ENCODE results near the gene TTC6.

DNA sequence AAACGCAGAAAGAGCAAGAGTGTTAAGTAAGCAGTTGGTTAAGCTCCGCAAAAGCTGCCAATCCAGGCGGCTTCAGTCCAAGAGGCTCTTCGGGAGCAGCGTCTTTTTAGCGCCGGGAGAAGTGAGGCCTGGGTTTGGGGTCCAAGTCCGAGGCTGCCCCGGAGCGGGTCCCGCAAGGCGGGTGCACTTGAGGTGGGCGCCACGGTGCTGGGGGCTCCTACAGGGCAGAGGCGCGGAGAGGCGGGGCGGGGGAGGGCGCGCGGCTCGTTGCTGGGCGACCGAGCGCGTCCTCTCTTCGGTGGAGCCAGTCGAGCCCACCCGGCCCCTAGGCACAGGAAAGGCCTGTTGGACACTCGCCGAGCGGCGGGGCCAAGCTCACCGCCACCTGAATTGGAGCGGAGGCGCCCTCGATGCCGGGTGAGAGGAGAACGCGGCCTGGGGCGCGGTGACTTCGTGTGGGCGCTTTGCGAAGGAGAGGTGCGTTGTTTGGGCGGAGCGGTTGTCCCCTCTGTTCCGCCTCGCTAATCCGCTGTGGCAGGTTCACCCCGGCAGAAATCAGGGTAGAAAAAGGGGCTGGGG lies 15.6 kb downstream of the TTC6 start:
- TF ChIP-seq, protein P1, sequence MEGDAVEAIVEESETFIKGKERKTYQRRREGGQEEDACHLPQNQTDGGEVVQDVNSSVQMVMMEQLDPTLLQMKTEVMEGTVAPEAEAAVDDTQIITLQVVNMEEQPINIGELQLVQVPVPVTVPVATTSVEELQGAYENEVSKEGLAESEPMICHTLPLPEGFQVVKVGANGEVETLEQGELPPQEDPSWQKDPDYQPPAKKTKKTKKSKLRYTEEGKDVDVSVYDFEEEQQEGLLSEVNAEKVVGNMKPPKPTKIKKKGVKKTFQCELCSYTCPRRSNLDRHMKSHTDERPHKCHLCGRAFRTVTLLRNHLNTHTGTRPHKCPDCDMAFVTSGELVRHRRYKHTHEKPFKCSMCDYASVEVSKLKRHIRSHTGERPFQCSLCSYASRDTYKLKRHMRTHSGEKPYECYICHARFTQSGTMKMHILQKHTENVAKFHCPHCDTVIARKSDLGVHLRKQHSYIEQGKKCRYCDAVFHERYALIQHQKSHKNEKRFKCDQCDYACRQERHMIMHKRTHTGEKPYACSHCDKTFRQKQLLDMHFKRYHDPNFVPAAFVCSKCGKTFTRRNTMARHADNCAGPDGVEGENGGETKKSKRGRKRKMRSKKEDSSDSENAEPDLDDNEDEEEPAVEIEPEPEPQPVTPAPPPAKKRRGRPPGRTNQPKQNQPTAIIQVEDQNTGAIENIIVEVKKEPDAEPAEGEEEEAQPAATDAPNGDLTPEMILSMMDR (IDR thresholded peaks at IDR 0.05; ENCODE audit: poor library complexity, severe bottlenecking) = no peak
- TF ChIP-seq, protein P2, sequence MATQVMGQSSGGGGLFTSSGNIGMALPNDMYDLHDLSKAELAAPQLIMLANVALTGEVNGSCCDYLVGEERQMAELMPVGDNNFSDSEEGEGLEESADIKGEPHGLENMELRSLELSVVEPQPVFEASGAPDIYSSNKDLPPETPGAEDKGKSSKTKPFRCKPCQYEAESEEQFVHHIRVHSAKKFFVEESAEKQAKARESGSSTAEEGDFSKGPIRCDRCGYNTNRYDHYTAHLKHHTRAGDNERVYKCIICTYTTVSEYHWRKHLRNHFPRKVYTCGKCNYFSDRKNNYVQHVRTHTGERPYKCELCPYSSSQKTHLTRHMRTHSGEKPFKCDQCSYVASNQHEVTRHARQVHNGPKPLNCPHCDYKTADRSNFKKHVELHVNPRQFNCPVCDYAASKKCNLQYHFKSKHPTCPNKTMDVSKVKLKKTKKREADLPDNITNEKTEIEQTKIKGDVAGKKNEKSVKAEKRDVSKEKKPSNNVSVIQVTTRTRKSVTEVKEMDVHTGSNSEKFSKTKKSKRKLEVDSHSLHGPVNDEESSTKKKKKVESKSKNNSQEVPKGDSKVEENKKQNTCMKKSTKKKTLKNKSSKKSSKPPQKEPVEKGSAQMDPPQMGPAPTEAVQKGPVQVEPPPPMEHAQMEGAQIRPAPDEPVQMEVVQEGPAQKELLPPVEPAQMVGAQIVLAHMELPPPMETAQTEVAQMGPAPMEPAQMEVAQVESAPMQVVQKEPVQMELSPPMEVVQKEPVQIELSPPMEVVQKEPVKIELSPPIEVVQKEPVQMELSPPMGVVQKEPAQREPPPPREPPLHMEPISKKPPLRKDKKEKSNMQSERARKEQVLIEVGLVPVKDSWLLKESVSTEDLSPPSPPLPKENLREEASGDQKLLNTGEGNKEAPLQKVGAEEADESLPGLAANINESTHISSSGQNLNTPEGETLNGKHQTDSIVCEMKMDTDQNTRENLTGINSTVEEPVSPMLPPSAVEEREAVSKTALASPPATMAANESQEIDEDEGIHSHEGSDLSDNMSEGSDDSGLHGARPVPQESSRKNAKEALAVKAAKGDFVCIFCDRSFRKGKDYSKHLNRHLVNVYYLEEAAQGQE (IDR thresholded peaks at IDR 0.05; ENCODE audit: borderline replicate concordance) = no peak
- TF ChIP-seq EP300 (conservative IDR thresholded peaks at IDR 0.05; ENCODE audit: poor library complexity, severe bottlenecking) (no peak), EZH2 (IDR thresholded peaks at IDR 0.05; ENCODE audit: borderline replicate concordance, insufficient read depth, low read length, poor library complexity, severe bottlenecking) (no peak), TAF1 (IDR thresholded peaks at IDR 0.05; ENCODE audit: low read depth) (no peak), SMC3 (conservative IDR thresholded peaks at IDR 0.05; ENCODE audit: poor library complexity) (no peak), POLR2AphosphoS5 (IDR thresholded peaks at IDR 0.05) (no peak)

Data from neural cell (in vitro differentiated cells).